GM21528 (cell line): ENCODE data around the gene KLHL29.

Source experiments
- ATAC-seq: cut with Tn5 transposase; IDR thresholded peaks from one replicate; pipeline ENCODE4 v1.9.1; 2021; ENCODE audit warnings: mild to moderate bottlenecking, moderate library complexity; ENCODE audit not compliant: unreplicated experiment, low FRiP score

KLHL29 gene

DNA sequence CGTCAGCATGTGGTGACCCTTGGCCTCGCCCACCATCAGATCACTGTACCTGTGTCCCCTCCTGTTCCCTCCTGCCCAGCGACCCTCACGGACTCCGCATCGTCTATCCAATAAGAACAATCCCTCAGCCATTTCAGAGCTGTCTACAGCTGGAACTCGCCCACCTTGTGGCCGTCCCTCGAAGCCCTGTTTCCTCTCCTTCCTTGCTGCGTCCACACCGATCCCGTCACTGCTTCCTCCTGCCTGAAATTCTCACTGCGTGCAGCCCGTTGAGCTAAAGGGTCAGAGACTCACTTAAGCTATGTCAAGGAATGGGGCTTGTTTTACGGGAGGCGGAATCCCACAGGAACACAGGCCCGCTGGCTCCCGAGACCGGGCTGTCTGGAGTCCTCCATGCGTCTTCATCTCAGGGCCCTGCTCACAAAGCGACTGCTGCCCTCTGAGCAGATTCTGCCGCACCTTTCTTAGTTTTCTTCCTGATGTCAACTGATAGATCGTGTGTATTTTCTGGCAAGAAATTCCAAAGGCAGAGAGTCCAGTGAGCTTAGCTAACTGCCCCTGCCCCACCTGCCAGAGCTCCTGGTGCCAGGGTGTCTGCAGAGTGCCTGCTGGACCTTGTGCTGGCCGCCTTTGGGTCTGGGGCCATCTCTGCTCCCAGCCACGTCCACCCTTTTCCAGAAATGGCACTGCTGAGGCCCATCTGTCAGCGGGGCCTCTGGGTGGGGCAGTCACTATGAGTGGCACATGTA lies 35.3 kb downstream of the KLHL29 start:
- ATAC-seq: no peak

- ATAC-seq: no peak
These were observed 36.0 kb downstream of the KLHL29 start for GRCh38 chr2:23420840-23421476.

- ATAC-seq: no peak
These were observed 37.4 kb downstream of the KLHL29 start for GRCh38 chr2:23422089-23423061.

DNA sequence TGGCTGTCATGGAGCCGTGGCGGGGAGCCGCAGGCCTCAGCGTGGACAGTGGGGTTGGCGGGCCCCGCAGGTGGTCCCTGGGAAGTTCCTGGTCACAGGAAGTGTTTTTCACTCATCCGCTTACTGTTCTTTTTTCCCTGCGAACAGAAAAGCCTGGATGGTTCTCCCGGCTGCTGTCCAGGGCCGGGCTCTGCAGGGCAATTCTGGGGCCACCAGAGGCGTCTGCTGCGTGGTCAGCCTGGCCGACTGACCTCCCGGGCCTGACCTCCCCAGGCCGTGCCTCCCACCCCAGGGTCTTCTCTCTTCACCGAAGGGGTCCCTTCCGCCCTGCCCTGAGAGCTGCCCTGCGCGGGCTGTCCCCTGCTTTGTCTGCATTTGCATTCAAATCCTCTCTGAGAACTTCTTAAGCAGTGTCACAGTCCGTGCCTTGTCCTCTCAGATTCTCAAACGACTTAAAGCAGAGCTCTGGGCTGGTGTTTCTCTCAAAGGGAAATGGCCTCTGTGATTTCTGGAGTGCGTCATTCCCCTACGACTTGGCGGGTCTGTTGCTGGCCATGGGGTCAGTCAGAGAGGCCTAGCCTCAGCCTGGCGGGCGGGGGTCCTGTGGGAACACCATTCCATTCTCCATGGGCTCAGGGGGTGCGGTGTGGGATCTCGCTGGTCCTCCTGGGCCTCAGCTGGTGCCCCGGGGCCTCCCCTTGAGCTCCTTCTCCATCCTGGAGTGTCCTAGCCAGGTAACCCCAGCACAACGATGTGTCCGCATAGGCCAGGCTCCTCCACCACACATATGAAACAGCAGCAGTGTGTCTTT lies 38.3 kb downstream of the KLHL29 start:
- ATAC-seq: no peak

DNA sequence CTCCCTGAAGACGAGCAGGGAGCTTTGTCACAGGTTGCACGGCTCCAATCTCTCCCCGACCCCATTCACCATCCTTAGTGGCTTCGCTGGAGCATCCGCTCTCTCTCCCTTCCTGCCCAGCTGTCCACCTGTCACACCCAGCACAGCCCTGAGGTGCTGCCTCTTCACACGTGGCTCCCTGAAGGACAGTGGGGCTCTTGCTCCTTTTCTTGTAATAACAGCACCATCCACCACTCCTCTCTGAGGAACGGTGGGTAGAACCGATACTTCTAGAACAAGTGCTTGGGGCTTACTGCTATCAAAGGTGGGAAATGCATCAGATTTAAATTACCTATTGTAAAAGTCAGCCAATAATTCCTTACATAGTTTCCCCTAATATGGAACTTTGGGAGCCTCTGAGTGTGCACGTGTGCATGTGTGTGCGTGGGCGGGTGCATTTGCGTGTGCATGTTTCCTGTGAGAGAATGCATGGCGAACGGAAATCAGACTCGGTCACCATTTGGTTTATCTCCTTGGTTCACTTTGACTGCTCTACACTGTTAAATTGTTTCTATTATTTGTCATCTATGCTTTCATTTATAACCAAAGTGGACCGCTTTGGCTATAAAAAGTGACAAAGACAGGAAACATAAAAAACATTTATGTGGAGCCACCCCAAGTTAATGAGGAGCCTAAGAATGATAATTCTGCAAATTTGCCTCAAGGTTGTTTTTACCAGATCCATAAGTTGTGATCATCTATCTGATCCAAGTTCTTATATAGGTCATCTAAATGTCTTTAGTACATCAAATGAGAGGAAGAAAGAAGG lies 39.1 kb downstream of the KLHL29 start:
- no peak for ATAC-seq

GRCh38 chr2:23425338-23425871 lies 40.4 kb downstream of the KLHL29 start:
- ATAC-seq: no peak

DNA sequence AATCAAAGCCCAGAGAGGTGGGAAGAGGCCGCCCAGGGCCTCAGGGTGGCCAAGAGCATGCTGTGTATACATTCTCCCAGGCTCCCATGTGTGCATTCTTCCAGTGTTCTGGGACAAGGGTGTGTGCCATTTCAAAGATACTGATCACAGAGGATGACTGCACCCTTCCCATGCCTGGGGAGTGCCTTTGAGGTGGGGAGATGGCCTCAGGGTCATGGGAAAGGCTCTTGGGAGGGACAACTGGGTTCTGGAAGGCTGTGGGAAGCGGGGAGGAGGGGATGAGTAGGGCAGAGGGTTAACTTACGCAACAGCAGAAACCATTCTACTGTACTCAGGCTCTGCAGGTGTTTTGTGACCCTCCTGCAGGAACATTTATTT lies 40.9 kb downstream of the KLHL29 start:
- ATAC-seq: no peak

DNA sequence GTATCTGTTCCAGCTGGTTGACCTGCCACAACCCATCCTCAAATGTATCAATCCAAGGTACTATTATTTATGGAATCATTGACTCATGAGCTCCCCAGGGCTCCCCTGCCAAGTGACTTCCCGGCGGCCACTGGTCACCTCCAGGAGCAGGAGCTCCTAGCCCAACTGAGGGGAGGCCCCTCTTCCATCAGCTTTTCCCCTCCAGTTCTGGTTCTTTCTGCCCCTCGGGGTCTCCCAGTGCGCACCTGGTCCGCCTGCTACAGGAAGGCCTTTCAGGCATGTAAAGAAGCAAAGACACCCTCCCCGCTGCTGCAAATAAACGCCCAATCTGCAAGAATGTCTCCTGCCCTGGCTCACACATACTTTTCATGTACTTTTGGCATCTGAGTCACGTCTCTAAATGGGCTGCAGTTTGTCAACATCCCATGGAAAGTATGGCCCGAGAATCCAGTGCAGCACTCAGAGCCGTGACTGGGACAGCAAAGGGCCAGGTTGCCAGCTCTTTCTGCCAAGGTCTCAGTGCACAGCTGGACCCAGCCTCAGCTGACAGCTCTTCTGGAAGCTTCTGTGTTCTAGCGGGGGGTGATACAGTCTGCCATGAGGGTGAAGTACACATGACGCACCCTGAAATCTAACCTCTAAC lies 41.4 kb downstream of the KLHL29 start:
- no peak for ATAC-seq

DNA sequence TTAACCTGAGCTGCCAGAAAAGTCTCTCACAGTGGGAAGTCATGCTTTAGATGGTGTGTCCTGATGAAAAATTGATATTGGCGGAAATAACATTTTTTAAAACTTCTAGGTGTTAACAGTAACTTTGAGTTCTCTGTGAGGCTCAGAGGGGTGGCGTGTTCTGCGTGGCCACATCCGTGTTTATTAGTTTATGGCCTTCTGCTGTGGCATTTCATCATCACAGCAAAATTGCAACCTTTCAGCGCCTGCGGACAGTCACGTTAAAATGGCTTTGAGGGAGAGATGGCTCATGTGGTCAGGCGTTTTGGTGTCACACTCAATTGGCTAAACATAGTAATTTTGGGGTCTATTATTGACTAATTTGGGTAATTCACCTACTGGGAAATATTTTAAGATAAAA lies 42.4 kb downstream of the KLHL29 start:
- ATAC-seq: no peak

- no peak for ATAC-seq
These were observed 43.0 kb downstream of the KLHL29 start for GRCh38 chr2:23427976-23428375.

GRCh38 chr2:23429036-23429435 lies 44.1 kb downstream of the KLHL29 start:
- no peak for ATAC-seq

- ATAC-seq: no peak
These were observed 45.3 kb downstream of the KLHL29 start for GRCh38 chr2:23430263-23430662.

DNA sequence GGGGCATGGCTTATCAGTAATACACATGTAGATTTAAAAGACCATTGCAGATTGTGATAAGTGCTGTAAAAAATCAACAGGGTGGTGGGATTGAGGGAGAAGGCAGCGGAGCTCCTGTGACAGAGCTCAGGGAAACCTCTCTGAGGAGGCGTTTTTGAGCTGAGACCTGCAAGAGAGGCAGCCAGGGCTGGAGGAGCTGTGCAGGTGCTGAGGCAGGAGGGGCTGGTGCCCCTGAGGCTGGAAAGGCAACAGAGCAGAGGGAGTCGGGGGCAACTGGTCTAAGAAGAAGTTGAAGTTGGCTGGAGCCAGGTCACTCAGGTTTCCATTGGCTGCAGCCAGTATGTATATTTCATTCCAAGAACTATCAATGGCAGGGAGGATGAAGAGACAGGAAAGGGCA lies 47.6 kb downstream of the KLHL29 start:
- no peak for ATAC-seq

DNA sequence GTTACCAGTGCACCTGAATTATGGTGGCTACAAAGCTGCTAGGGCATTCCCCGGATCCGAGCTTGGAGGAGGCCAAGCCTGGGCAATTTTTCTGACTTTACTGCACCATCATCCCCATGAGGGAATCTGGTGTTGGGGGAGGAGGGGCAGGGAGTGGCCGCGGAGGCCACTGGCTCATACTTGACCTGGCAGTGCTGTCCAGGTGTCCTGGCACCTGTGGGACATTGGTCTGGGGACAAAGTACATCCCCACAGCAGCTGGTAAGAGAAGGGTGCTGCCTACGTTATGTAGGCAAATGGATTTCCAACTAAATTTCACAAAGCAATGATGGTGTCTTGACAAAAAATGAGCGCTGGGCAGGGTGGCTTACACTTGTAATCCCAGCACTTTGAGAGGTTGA lies 48.3 kb downstream of the KLHL29 start:
- no peak for ATAC-seq

DNA sequence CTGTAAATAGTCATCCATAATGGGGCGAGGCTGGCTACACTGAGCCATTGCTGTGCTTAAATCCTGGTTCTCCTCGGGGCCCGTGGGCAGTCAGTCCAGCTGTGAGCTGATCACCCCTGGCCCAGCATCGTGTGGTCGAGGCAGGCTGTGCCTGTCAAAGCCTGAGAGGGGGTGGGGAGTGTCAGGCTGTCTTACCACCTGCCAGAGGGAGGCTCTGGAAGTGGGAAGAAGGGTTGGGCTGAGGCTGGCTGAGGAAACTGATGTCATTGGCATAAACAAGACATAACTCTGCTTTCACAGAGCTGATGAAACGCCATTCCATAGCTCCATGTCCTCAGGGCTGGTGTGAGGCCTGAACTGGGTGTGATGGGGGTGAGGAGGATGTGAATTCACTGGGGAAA lies 49.7 kb downstream of the KLHL29 start:
- no peak for ATAC-seq

- ATAC-seq: no peak
These were observed 50.5 kb downstream of the KLHL29 start for GRCh38 chr2:23435250-23436035.

DNA sequence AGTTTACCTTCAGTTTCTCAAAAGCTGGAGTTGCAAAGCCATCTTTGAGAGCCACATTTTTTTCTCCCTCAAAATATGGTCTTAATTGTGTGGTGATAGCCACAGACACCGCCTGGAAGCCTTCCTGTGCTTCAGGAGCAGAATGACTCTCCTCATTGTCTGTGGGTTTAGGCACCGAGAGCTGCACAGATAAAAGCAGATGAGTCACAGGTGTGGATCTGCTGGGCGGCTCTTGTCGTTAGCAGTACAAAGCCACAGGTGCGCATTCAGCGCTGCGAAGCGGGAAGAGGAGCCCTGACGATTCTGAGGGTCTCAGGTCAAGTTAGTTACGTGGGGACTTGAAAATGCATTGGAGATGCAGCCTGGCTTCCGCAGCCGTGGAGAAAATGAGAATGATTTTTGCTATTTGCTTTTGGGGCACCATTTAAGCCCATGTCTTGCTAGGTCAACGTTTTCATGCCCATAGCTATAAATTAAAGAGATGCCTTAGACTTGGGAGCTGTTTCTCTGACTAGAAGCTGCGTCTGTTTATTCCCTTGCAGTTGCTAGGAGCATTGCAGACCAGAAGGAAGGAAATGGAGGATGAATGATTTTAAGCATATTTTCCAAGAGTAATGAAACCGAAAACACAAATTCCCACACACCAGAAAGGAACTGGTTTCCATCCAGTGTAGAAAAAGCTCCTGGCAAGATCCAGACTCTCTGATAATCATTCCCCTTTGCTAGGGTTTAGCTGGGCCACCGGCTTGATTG lies 51.5 kb downstream of the KLHL29 start:
- no peak for ATAC-seq
